ENCODE data around the gene KDM5A. TPM values are rescaled to one million over a fixed set of nuclear protein-coding genes. Genes with fewer than 3 reads are reported as not detected.
A peak's percentile ranks its signal among the peaks of the same experiment; 100 is the strongest.
"Not testable (repeated sequence)": the region's sequence is repeated elsewhere in the genome, so short reads cannot be mapped to it uniquely, and the experiment has no call there.

KDM5A gene
- 35.5 and 50.1 TPM in 2 replicates for total RNA-seq

DNA sequence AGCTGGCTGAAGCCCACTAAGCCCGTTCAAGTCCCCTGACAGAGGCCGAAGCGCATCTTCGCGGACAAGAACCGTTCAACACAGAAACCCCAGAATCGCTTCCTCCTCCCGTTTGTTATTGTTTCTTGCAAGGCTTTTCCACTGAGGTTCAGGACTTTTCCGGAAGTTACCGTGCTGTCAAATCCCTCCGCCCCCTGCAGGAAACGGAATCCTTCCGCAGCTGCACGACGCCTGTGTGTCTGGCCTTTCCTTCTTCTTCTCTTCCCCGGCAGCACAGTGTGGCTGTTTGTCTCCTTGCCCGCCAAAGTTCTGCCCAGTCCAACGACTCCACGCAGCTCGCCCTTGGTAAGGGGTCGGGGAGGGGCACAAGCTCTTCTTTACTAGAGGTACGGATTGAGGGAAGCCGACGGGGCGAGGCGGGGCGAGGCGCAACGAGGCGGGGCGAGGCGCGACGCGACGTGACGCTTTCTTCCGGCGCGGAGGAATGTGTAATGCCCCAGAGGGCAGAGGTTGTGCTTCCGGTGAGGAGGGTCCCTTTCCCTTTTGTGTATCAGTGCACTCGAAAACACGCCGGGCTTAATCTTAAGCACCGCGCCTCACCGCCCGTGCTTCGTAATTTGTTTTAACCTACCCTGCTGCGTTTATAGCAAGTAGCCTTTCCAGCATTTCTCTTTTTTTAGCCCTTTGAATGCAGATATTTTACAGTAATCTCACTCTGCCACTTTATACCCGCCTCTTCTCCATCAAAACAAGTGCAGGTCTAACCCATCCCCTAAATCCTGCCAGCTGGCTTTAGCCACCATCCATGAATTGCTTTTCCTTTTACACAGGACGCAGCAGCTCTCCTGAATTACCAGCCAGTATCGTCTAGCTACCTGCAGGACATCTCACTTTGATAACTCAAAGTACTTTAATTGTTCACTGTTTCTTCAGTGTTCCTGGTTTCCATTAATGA is at the start of gene KDM5A:
Gene KDM5A (minus strand): TSS at position 179 of the 955 bp plus-strand sequence. CDS start 229 bp downstream, outside the sequence.
- FAIRE-seq = no peak
- peak within 1 kb of the TSS; percentile 76 for H3K4me3 ChIP-seq (ENCODE audit: low read depth, low read length)
- peak; percentile 75 for DNase-seq (ENCODE audit: low read depth)

DNA sequence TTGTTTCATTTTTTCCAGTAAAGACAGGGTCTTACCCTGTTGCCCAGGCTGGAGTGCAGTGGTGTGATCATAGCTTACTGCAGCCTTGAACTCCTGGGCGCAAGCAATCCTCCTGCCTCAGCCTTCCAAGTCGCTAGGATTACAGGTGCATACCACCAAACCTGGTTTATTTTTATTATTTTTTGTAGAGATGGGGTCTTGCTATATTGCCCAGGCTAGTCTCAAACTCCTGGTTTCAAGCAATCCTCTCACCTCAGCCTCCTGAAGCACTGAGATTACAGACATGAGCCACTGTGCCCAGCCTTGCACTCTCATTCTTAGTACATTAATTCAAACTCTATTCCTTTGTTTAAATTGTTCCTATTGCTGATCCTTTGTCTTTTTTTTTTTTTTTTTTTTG is 46.6 kb upstream of the KDM5A start:
- not testable (repeated sequence) for H3K27me3 ChIP-seq (ENCODE audit: control insufficient read depth, insufficient read depth, low read length); FAIRE-seq; DNase-seq (ENCODE audit: low read depth); H3K4me3 ChIP-seq (ENCODE audit: low read depth, low read length); H3K36me3 ChIP-seq (ENCODE audit: control insufficient read depth, insufficient read depth, low read length)

More for the DNA sequence above, at the start of gene KDM5A:
- Histone ChIP-seq H3K36me3 (ENCODE audit: control insufficient read depth, insufficient read depth, low read length) (no peaks in the 10 kb centered on the region), H3K27me3 (ENCODE audit: control insufficient read depth, insufficient read depth, low read length) (no peaks in the 10 kb centered on the region)
- TF ChIP-seq, protein P1, sequence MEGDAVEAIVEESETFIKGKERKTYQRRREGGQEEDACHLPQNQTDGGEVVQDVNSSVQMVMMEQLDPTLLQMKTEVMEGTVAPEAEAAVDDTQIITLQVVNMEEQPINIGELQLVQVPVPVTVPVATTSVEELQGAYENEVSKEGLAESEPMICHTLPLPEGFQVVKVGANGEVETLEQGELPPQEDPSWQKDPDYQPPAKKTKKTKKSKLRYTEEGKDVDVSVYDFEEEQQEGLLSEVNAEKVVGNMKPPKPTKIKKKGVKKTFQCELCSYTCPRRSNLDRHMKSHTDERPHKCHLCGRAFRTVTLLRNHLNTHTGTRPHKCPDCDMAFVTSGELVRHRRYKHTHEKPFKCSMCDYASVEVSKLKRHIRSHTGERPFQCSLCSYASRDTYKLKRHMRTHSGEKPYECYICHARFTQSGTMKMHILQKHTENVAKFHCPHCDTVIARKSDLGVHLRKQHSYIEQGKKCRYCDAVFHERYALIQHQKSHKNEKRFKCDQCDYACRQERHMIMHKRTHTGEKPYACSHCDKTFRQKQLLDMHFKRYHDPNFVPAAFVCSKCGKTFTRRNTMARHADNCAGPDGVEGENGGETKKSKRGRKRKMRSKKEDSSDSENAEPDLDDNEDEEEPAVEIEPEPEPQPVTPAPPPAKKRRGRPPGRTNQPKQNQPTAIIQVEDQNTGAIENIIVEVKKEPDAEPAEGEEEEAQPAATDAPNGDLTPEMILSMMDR (IDR thresholded peaks at IDR 0.05; ENCODE audit: insufficient read depth, low read length, severe bottlenecking) = no peak

DNA sequence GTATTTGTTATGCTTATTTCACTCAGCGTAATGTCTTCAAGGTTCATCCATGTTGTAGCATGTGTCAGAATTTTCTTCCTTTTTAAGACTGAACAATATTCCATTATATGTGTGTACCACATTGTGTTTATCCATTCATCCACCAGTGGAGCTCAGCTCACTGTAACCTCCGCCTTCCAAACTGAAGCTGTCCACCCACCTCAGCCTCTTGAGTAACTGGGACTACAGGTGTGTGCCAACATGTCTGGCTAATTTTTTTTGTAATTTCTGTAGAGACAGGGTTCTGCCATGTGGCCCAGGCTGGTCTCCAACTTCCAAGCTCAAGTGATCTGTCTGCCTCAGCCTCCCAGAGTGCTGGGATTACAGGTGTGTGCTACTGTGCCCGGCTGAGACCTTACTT is 33.4 kb upstream of the KDM5A start:
- DNase-seq (ENCODE audit: low read depth) (no peak), FAIRE-seq (no peak)
- TF ChIP-seq, protein P1 (IDR thresholded peaks at IDR 0.05; ENCODE audit: insufficient read depth, low read length, severe bottlenecking) = no peak
- no peaks in the 10 kb centered on the region for H3K27me3 ChIP-seq (ENCODE audit: control insufficient read depth, insufficient read depth, low read length)
- no peak overlapping the region for H3K4me3 ChIP-seq (ENCODE audit: low read depth, low read length)
- no peaks in the 10 kb centered on the region for H3K36me3 ChIP-seq (ENCODE audit: control insufficient read depth, insufficient read depth, low read length)

DNA sequence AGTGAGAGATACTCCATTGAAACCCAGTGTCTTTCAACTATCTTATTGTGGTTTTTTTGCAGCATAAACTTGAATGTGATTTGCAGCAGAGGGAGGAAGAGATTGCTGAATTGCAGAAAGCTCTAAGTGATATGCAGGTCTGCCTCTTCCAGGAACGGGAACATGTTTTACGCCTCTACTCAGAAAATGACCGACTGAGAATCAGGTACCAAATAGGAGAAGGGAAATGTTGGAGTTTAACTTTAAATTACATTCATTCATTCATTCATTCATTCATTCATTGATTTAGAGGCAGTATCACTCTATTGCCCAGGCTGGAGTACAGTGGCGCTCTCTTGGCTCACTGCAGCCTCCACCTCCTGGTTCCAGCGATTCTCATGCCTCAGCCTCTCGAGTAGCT is 29.3 kb upstream of the KDM5A start:
- Histone ChIP-seq H3K4me3 (ENCODE audit: low read depth, low read length) (no peak overlapping the region), H3K36me3 (ENCODE audit: control insufficient read depth, insufficient read depth, low read length) (peaks cover 2% of the 10 kb centered on the region), H3K27me3 (ENCODE audit: control insufficient read depth, insufficient read depth, low read length) (no peaks in the 10 kb centered on the region)
- TF ChIP-seq, protein P1 (IDR thresholded peaks at IDR 0.05; ENCODE audit: insufficient read depth, low read length, severe bottlenecking) = no peak
- no peak for DNase-seq (ENCODE audit: low read depth)
- no peak for FAIRE-seq

DNA sequence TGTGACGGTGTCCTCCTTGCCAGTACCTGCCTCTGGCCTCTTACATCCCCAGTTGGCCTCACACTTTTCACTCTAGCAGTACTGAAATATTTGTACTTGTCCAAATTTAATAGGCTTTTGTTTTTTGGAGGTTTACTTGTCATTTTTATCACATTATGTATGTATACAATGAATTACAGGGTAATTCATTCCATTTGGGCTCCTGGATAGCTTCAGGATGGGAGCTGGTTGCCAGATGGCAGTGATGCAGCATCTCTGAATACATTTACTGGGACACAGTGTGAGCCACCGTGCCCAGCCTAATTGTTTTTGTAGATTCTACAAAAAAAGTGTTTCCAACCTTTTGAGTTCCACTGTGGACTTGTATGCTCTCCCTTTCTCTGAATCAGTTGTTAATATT is 25.7 kb upstream of the KDM5A start:
- H3K36me3 ChIP-seq (ENCODE audit: control insufficient read depth, insufficient read depth, low read length) = peaks cover 2% of the 10 kb centered on the region
- no peak overlapping the region for H3K4me3 ChIP-seq (ENCODE audit: low read depth, low read length)
- DNase-seq (ENCODE audit: low read depth) = no peak
- H3K27me3 ChIP-seq (ENCODE audit: control insufficient read depth, insufficient read depth, low read length) = no peaks in the 10 kb centered on the region
- TF ChIP-seq, protein P1 (IDR thresholded peaks at IDR 0.05; ENCODE audit: insufficient read depth, low read length, severe bottlenecking) = no peak
- FAIRE-seq = no peak

DNA sequence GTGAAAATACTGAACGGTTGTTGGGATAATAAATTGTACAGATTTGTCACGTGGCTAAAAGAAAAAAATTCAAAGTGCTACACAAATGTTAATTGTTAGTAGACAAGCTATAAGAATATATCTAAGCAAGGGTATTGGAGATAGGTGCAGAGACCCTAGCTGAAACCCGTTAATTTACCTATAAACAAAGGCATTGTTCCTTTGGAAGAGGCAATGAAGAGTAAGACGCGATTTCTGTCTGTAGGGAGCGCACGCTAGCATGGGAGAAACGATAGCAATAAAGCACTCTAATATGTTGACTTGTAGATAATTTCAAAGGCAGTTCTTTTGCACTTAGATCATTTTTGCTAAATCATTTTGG is 12.9 kb upstream of the KDM5A start:
- H3K36me3 ChIP-seq (ENCODE audit: control insufficient read depth, insufficient read depth, low read length) = no peaks in the 10 kb centered on the region
- TF ChIP-seq, protein P1 (IDR thresholded peaks at IDR 0.05; ENCODE audit: insufficient read depth, low read length, severe bottlenecking) = peak; percentile 36
- DNase-seq (ENCODE audit: low read depth) (peak; percentile 47), FAIRE-seq (no peak)
- H3K27me3 ChIP-seq (ENCODE audit: control insufficient read depth, insufficient read depth, low read length) = no peaks in the 10 kb centered on the region
- peak overlapping the region; percentile 62 for H3K4me3 ChIP-seq (ENCODE audit: low read depth, low read length)

Data from bronchial epithelial cell (primary cell).